ENCODE data around the gene ZDHHC7.

GRCh38 chr16:85008271-85008670 is 3.1 kb downstream of the ZDHHC7 start:
- TF ChIP-seq CTCF (IDR thresholded peaks at IDR 0.05), result no peak
- no peak for TF ChIP-seq POLR2AphosphoS5 (IDR thresholded peaks at IDR 0.05; ENCODE audit: insufficient read depth in 1 of 2, low read depth in 1 of 2)

Data from vagina (tissue), 2 donors.